Stomach (tissue), 9 donors: ENCODE data around the gene VTI1A. TPM values are rescaled to one million over a fixed set of nuclear protein-coding genes. Genes with fewer than 3 reads are reported as not detected.

Experiments used
- DNase-seq, 2 donors: peaks; one replicate each; pipeline versions ENCODE4 v3.0.0 to v3.0.0-alpha.2; 2013 to 2019
- H3K27ac ChIP-seq, 5 donors: fragments of 200-600 bp in 4 of 5; sonication (generic) in 4 of 5; one replicate each; pipeline ENCODE4 v1.5.1; 2013 to 2019; ENCODE audit warnings: mild to moderate bottlenecking in 1 of 5, moderate library complexity in 1 of 5
- H3K27me3 ChIP-seq, 3 donors: fragments of 200-600 bp; sonication (generic); one replicate each; pipeline ENCODE4 v1.5.1; 2017 to 2019; ENCODE audit warnings: mixed run types in 1 of 3
- H3K36me3 ChIP-seq, 4 donors: fragments of 200-600 bp; sonication (generic); 1 replicate in 3 of 4; 2 replicates in 1 of 4; pipeline ENCODE4 v1.5.1; 2016 to 2019
- H3K4me1 ChIP-seq, 4 donors: fragments of 200-600 bp; sonication (generic); one replicate each; pipeline ENCODE4 v1.5.1; 2016 to 2019
- H3K4me3 ChIP-seq, 4 donors: fragments of 200-600 bp; sonication (generic) in 3 of 4; one replicate each; pipeline ENCODE4 v1.5.1; 2016 to 2019; ENCODE audit warnings: mild to moderate bottlenecking in 1 of 4
- H3K9me3 ChIP-seq, 4 donors: fragments of 200-600 bp; sonication (generic); one replicate each; pipeline ENCODE4 v1.5.1; 2016 to 2019
- EP300 ChIP-seq: sonication (generic); formaldehyde crosslinking; IDR thresholded peaks from one replicate; pipeline ENCODE4 v1.6.1; 2017; ENCODE audit warnings: antibody characterized with exemption
- POLR2A ChIP-seq, 4 donors: fragments of 450-650 bp; IDR thresholded peaks; one replicate each; pipeline ENCODE4 v1.6.1; 2016; ENCODE audit warnings: antibody characterized with exemption in 4 of 4, control low read depth in 2 of 4, mild to moderate bottlenecking in 1 of 4, moderate library complexity in 1 of 4
- POLR2AphosphoS5 ChIP-seq, 3 donors: sonication (generic); formaldehyde crosslinking; IDR thresholded peaks; one replicate each; pipeline ENCODE4 v1.6.1; 2016; ENCODE audit warnings: antibody characterized with exemption in 3 of 3
- WGBS, 5 donors: extraction: QIAGEN DNeasy Blood & Tissue Kit in 3 of 5; methylation state at CpG; one replicate each; pipeline versions ENCODE4 v1.1.5 to v1.1.7; 2013 to 2018; 5-methylcytosine and 5-hydroxymethylcytosine counted together
- intact Hi-C: fragments of 100-400 bp; cut with DNase I; formaldehyde crosslinking; loops from one replicate; pipeline ENCODE4 v1.15.1; 2023; ENCODE audit warnings: low total_unique reads
- polyA plus RNA-seq, 3 donors: library from polyadenylated mRNA; stranded (reverse); fragments of 200-250 nt; gene quantifications; one replicate each; pipeline ENCODE4 v1.2.3, GENCODE V29; 2013
- total RNA-seq, 5 donors: library from RNA; depleted of rRNA; stranded (reverse); fragments of >200 nt; gene quantifications; one replicate each; pipeline versions ENCODE4 v1.1.0 to v1.2.3, GENCODE V29; 2014 to 2016
- TF ChIP-seq, protein P1 (sequence below), 7 experiments: fragments of 450-650 bp in 4 of 7; fragments of 200-600 bp in 3 of 7; sonication (generic) in 3 of 7; IDR thresholded peaks; one replicate each; pipeline ENCODE4 v1.5.1; 2016 to 2019; ENCODE audit warnings: antibody characterized with exemption in 7 of 7, control low read depth in 2 of 7, mild to moderate bottlenecking in 1 of 7
- donor health status: healthy with polysubstance abuse.
- donor health status: Bipolar disorder and iron deficiency.
- donor health status: healthy.

The VTI1A gene
- total and polyA plus RNA-seq, 8 donors: 6.5 to 222 (median 57.4) TPM

DNA sequence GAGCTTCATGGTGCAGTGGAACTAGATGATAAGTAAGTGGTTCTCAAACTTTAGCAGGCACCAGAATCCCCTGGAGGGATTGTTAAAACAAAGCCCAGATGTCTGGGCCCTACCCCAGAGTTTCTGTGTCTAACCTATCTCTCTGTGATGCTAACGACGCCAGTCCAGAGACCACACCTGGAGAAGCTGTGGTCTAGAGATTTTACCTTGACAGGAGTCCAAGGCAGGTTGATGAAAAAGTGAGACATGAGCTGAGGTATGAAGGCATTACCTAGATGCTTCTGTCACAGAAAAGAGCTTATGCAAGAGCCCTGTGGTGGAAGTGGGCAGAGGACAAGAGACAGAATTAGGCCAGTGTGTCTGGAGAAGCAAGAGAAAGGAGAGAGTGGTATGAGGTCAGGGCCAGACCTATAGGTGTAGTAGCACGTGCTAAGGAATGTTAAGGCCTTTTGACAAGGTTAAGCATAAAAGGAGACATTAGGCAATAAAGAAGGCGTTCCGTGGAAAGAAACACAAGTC lies 318.8 kb downstream of the VTI1A start:
- intact Hi-C loops: no loop called here
- H3K36me3 ChIP-seq: no peaks in the 10 kb centered on the region
- DNase-seq: no peak
- no peak for TF ChIP-seq POLR2A (IDR thresholded peaks at IDR 0.05)
- TF ChIP-seq EP300: no peak
- TF ChIP-seq, protein P1, sequence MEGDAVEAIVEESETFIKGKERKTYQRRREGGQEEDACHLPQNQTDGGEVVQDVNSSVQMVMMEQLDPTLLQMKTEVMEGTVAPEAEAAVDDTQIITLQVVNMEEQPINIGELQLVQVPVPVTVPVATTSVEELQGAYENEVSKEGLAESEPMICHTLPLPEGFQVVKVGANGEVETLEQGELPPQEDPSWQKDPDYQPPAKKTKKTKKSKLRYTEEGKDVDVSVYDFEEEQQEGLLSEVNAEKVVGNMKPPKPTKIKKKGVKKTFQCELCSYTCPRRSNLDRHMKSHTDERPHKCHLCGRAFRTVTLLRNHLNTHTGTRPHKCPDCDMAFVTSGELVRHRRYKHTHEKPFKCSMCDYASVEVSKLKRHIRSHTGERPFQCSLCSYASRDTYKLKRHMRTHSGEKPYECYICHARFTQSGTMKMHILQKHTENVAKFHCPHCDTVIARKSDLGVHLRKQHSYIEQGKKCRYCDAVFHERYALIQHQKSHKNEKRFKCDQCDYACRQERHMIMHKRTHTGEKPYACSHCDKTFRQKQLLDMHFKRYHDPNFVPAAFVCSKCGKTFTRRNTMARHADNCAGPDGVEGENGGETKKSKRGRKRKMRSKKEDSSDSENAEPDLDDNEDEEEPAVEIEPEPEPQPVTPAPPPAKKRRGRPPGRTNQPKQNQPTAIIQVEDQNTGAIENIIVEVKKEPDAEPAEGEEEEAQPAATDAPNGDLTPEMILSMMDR (IDR thresholded peaks at IDR 0.05): no peak
- no peak for TF ChIP-seq POLR2AphosphoS5 (IDR thresholded peaks at IDR 0.05)
- no peak overlapping the region for H3K4me3 ChIP-seq
- WGBS, 5 donors: 88 to 95% (median 92%) methylated on average over 5 of the region's 5 CpGs
- H3K9me3 ChIP-seq: no peaks in the 10 kb centered on the region
- H3K27me3 ChIP-seq: no peaks in the 10 kb centered on the region
- no peak overlapping the region for H3K27ac ChIP-seq
- H3K4me1 ChIP-seq: no peaks in the 10 kb centered on the region

DNA sequence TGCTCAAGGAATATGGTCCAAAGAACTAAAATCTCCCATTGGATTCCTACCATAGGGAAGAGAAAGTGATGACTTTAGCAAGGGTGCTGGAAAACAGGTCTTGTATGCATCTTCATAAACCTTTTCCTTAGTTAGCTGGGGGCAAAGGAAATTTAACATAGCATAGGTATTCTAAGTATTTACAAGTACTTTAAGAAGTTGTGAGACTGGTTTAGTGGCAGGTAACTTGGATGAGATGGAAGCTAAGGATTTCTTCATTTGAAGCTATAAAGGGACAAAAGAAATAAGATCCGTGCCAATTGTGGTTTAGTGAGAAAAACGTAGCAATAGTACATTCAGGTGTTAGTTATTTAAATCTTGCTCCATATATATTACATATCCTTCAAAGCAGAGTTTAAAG lies 319.6 kb downstream of the VTI1A start:
- Histone ChIP-seq H3K4me3 (no peak overlapping the region), H3K27me3 (no peaks in the 10 kb centered on the region), H3K36me3 (no peaks in the 10 kb centered on the region), H3K9me3 (no peaks in the 10 kb centered on the region), H3K4me1 (no peaks in the 10 kb centered on the region), H3K27ac (no peak overlapping the region)
- 76 to 87% (median 85%) methylated on average over 2 of the region's 2 CpGs for WGBS, 5 donors
- TF ChIP-seq POLR2AphosphoS5 (IDR thresholded peaks at IDR 0.05) (no peak), EP300 (no peak), POLR2A (IDR thresholded peaks at IDR 0.05) (no peak)
- TF ChIP-seq, protein P1 (IDR thresholded peaks at IDR 0.05): no peak
- intact Hi-C loops: no loop called here
- no peak for DNase-seq

- H3K27me3 ChIP-seq: no peaks in the 10 kb centered on the region
- no peaks in the 10 kb centered on the region for H3K36me3 ChIP-seq
- intact Hi-C loops: no loop called here
- H3K9me3 ChIP-seq: no peaks in the 10 kb centered on the region
- H3K27ac ChIP-seq: no peak overlapping the region
- DNase-seq: no peak
- H3K4me3 ChIP-seq: no peak overlapping the region
- TF ChIP-seq, protein P1 (IDR thresholded peaks at IDR 0.05): no peak
- TF ChIP-seq POLR2A (IDR thresholded peaks at IDR 0.05) (no peak), POLR2AphosphoS5 (IDR thresholded peaks at IDR 0.05) (no peak), EP300 (no peak)
- WGBS, 5 donors: 87 to 94% (median 92%) methylated on average over 2 of the region's 2 CpGs
- H3K4me1 ChIP-seq: no peaks in the 10 kb centered on the region
These were observed 320.1 kb downstream of the VTI1A start for GRCh38 chr10:112767156-112767555.

DNA sequence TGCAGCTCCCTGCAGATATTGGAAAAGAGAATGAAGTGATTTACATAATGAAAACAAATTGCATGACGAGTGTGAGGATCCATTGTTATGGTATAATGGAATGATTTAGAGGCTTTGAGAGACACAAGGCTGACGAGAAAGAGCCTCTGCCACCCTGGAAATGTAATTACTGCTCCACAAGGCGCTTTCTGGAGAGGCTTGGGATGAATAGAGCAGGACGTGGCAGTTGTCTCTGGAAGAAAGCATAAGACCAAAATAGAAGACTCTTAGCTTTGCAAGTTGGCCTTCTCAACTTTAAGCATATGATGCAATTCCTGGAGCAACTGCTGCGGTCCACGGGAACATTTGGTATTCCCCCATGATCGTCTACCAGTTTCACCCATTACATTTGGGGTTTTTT lies 321.1 kb downstream of the VTI1A start:
- Histone ChIP-seq H3K4me1 (no peaks in the 10 kb centered on the region), H3K9me3 (no peaks in the 10 kb centered on the region), H3K4me3 (no peak overlapping the region), H3K27ac (no peak overlapping the region), H3K36me3 (no peaks in the 10 kb centered on the region), H3K27me3 (no peaks in the 10 kb centered on the region)
- DNase-seq: no peak
- intact Hi-C loops: no loop called here
- WGBS, 5 donors: 93 to 97% (median 96%) methylated on average over 7 of the region's 7 CpGs
- TF ChIP-seq EP300 (no peak), POLR2AphosphoS5 (IDR thresholded peaks at IDR 0.05) (no peak), POLR2A (IDR thresholded peaks at IDR 0.05) (no peak)
- TF ChIP-seq, protein P1 (IDR thresholded peaks at IDR 0.05): no peak
